Hematopoietic multipotent progenitor cell treated with erythropoietin and hydrocortisone succinate and interleukin-3 and kit ligand, for 6 days (in vitro differentiated cells): ENCODE measurements around the gene RAI1.

Experiments
- DNase-seq: peaks from one replicate; pipeline ENCODE4 v3.0.0-alpha.2; 2015

The RAI1 gene

GRCh38 chr17:17754719-17755686 lies 73.7 kb downstream of the RAI1 start:
- no peak for DNase-seq

- no peak for DNase-seq
Observed at GRCh38 chr17:17755715-17756114, 74.5 kb downstream of the RAI1 start.

GRCh38 chr17:17757391-17757791 lies 76.1 kb downstream of the RAI1 start:
- DNase-seq = peak; percentile 83

- DNase-seq = peak; percentile 55
Observed at GRCh38 chr17:17757956-17758845, 76.9 kb downstream of the RAI1 start.

GRCh38 chr17:17758941-17759563 lies 77.8 kb downstream of the RAI1 start:
- DNase-seq = no peak

GRCh38 chr17:17760350-17760749 lies 79.1 kb downstream of the RAI1 start:
- DNase-seq = no peak

GRCh38 chr17:17760872-17761550 lies 79.8 kb downstream of the RAI1 start:
- DNase-seq = no peak

- no peak for DNase-seq
Observed at GRCh38 chr17:17761894-17762743, 80.9 kb downstream of the RAI1 start.

- DNase-seq = no peak
Observed at GRCh38 chr17:17762744-17763105, 81.5 kb downstream of the RAI1 start.

- DNase-seq = no peak
Observed at GRCh38 chr17:17763136-17763535, 81.9 kb downstream of the RAI1 start.

GRCh38 chr17:17763734-17764133 lies 82.5 kb downstream of the RAI1 start:
- peak; percentile 28 for DNase-seq

- peak; percentile 89 for DNase-seq
Observed at GRCh38 chr17:17765359-17766076, 84.3 kb downstream of the RAI1 start.

GRCh38 chr17:17766077-17766743 lies 85.0 kb downstream of the RAI1 start:
- DNase-seq = peak; percentile 60

- no peak for DNase-seq
Observed at GRCh38 chr17:17766744-17767120, 85.5 kb downstream of the RAI1 start.

GRCh38 chr17:17767154-17767869 lies 86.1 kb downstream of the RAI1 start:
- DNase-seq = no peak

GRCh38 chr17:17767887-17768418 lies 86.7 kb downstream of the RAI1 start:
- DNase-seq = no peak

- DNase-seq = no peak
Observed at GRCh38 chr17:17768424-17769088, 87.3 kb downstream of the RAI1 start.

- no peak for DNase-seq
Observed at GRCh38 chr17:17769869-17770631, 88.8 kb downstream of the RAI1 start.
